HG03097 (cell line): ENCODE measurements around the gene NOL7.

Experiments
- ATAC-seq: cut with Tn5 transposase; IDR thresholded peaks from one replicate; pipeline ENCODE4 v1.9.1; 2021; ENCODE audit not compliant: unreplicated experiment, low FRiP score

NOL7 gene

GRCh38 chr6:13649393-13649792, 34.3 kb downstream of the NOL7 start:
- no peak for ATAC-seq

GRCh38 chr6:13653296-13653695, 38.2 kb downstream of the NOL7 start:
- ATAC-seq, result no peak

GRCh38 chr6:13654496-13654895, 39.4 kb downstream of the NOL7 start:
- no peak for ATAC-seq

DNA sequence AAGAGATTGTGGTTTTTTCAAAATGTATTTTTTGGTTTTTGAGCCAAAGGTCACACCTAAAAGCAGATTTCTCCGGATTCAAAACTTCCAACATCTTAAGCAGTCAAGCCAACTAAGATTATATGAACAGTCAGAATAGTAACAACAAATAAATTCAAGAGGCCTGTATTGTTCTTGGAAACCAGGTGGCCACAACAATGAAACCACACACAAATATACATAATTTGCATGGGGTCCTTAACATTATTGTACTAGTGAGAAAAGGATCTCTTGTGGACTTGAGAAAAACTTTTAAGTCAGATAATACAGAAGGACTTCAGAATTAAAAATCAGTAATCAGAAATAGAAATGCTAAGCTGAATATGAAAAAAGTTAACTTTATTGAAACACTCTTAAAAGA, 40.6 kb downstream of the NOL7 start:
- no peak for ATAC-seq

DNA sequence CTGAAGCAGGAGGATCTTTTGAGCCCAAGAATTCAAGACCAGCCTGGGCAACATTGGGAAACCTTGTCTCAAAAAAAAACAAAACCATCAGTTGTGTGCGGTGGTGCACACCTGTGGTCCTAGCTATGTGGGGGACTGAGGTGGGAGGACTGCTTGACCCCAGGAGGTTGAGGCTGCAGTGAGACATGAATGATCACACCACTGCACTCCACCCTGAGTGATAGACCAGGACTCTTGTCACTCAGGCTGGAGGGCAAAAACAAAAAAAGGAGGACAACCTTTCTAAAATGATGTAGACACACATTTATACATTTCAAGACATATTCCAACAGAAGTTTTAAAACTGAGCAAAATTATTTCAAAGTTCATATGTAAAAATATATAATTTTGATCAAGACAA, 45.1 kb downstream of the NOL7 start:
- ATAC-seq, result no peak

DNA sequence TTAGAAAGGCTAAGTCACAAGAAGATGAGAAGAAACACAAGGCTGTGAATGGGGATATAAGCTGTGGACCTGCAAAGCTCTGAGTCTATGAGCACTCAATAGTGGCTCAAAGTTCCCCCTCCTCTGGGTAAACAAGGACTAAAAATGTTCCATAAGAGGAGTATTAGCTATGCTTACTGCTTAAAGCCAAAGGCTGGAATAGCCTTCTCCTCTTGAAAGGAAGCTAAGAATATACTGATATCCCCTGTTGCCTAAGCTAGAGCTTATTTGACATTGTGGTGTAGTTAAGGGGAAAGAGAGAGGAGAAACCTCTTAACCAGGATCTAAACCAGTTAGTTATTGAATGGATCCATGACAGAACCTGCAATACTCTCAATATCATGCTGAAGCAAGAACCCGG, 45.8 kb downstream of the NOL7 start:
- ATAC-seq, result no peak

GRCh38 chr6:13661647-13662046, 46.5 kb downstream of the NOL7 start:
- ATAC-seq, result no peak

GRCh38 chr6:13662651-13663334, 47.7 kb downstream of the NOL7 start:
- ATAC-seq, result no peak

DNA sequence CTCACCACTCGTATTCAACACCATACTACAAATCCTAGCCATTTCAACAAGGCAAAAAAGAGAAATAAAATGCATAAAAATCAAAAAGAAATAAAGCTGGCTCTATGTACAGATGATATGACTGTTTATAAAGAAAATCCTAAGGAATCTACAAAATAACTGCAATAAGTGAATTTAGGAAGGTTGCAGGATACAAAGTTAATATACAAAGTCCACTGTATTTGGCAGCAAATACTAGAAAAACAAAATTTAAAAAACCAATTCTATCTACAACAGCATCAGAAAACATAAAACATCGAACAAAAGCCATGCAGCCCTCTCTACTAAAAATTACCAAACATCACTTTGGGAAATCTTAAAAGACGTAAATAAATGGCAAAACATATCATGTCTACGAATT, 48.9 kb downstream of the NOL7 start:
- ATAC-seq, result no peak

- ATAC-seq, result no peak
Measured at GRCh38 chr6:13664703-13665352, 49.7 kb downstream of the NOL7 start.

DNA sequence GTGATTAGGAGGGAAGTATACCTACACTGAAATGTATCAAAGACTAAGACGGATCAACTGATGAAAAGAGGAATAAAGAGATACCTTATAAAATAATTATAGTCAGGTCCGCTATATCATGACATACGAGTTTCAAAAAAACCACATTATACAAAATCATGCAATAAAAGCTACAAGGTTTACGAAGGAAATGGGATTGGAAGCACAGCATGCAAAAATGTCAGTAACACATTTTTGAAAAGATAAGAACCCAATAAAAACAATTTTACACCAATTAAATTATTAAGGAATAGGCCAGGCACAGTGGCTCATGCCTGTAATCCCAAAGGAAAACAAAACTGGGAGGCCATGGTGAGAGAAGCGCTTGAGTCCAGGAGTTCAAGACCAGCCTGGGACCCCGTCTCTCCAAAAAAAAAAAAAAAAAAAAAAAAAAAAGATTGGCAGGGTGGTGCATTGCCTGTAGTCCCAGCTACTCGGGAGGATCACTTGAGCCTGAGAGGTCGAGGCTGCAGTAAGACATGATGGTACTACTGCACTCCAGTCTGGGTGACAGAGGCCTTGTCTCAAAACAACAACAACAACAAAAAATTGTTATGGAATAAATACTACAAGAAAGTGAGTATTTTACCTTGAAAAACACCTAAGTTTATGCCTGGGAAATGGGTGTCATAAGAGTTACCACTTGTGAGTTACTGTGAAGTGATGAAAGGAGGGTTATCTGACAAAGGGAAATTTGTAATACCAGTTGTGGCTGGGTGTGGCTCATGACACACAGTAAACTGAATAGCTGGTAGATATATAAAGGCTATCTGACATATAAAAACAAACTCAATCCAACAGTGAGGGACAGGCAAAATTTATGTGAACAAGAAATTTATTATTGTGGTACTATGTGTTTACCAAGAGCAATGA, 51.3 kb downstream of the NOL7 start:
- ATAC-seq, result no peak

- ATAC-seq, result no peak
Measured at GRCh38 chr6:13667655-13668054, 52.5 kb downstream of the NOL7 start.

DNA sequence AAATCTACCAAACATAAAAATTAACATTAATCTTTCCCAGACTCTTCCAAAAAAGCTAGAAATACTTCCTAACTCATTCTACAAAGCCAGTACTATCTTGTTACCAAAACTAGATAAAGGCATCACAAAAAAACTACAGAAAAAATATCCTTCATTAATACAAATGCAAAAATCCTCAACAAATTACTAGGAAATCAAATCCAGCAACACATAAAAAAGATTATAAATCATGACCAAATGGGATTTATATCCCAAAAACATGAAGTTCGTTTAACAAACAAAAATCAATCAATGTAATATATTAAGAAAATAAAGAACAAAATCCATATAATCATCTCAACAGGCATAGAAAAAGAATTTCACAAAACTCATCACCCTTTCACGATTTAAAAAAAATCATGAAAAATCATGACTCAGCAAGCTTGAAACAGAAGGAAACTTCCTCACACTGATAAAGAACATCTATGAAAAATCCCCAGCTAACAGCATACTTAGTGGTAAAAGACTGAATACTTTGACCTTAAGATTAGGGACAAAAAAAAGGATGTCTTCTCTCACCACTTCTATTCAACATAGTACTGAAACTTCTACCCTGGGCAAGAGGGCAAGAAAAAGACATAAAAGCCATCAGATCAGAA, 53.3 kb downstream of the NOL7 start:
- ATAC-seq, result no peak

DNA sequence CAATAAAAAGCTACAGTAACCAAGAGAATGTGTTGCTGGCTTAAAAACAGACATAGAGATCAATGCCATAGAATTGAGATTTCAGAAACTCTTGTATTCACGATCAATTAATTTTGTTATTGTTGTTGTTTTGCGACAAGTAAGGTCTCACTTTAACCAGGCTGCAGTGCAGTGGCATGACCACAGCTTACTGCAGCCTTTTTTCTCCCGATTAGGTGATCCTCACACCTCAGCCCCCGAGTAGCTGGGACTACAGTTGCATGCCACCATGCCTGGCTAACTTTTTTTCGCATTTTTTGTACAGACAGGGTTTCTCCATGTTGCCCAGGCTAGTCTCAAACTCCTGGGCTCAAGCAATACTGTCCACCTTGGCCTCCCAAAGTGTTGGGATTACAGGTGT, 54.3 kb downstream of the NOL7 start:
- ATAC-seq, result no peak
